A549 treated with RU486 at 1 μM for 4 hours (cell line): ENCODE measurements around the gene TDRD3. TPM values are rescaled to one million over a fixed set of nuclear protein-coding genes. Genes with fewer than 3 reads are reported as not detected.

Experiments
- total RNA-seq: library from RNA; stranded (reverse); fragments of 200-300 nt; extraction: Qiagen RNA extraction; gene quantifications from 5 replicates; pipeline ENCODE4 v1.2.3, GENCODE V29; 2022; ENCODE audit warnings: low read depth

Gene TDRD3
- 3.9 to 6.4 TPM (median 5.6 TPM) in 5 replicates for total RNA-seq

DNA sequence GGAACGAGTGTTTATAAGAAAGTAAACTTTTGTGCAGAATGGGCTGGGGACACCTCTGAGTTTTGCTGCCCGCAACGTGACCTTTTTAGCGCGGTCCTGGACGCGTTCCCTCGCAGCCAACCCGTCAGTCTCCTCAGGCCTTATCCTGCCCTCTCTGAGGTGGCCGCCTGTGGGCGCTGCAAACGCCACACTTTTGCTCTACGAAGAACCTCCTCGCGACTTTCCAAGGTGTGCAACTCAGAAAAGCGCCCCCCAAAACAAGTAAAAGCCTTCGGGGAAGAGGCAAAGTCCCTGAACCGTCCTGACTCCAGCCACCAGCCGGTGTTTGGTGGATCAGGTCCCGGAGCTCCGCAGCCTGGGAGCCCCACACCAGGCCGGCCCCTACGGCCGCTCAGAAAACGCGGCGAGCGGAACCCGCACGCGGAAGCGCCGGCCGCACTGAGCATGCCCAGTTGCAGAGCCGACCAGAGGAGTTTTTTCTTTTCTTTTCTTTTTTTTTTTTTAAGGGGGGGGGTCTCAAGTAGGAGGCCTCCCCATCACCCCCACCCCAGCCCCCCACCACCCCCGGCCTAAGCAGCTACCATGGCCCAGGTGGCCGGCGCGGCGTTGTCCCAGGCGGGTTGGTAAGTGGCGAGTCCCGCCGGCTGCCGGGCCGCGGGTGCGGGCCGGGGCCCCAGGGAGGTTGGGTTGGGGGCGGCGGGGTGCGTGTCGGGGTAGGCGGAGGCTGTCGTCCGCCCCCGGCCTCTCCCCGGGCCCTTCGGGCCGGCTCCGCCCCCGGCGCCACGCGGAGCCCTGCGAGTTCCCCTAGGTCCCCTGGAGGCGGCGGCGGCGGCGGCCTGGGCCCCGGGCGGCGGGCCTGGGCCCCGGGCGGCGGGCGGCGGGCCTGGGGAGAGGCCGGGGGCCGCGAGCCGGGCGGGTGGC is at the start of gene TDRD3:
Gene TDRD3, plus strand, starts transcription at position 438 of the 921 bp plus-strand sequence. Its CDS starts 145 bp downstream, at position 583.

Other genes starting within 250 kb of the TDRD3 start
- 4.1 to 9.4 TPM (median 9.1 TPM) in 5 replicates for gene DIAPH3, start 233.3 kb upstream of the TDRD3 start, total RNA-seq